NCI-H1092 (cell line): ENCODE data around the gene SLC11A1.

Source experiments
- DNase-seq: peaks from one replicate; lab custom pipeline; 2025; lab: John Stamatoyannopoulos, UW

SLC11A1 gene

DNA sequence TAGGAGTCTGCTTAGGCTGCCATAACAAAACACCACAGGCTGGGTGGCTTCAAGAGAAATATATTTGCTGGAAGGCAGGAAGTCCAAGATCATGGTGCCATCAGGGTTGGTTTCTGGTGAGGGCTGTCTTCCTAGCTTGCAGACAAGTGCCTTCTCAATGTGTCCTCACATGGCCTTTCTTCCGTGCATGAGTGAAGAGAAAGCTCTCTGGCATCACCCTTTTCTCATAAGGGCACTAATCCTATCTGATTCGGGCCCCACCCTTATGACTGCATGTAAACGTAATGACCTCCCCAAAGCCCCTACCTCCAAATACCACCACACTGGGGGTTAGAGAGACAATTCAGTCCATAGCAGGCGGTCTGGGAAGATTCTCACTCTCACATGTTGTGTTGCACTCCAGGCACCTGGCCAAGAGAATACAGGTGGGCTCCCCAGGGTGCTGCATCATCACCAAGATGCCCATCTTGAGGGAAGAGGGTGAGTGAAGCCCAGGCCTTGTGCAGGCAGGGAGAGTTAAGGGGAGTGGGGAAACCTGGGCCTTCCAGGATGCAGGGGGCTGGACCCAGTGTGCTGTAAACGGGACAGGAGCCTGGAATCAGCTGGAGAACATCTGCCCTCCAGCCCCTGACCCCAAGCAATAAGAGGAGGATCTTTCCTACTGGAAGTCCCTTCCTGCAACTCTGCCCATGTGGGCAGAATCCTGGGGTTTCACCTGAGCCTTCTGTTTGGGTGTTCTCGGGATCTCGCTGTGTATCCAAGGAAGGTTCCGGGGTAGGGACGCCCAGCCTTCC is 15.3 kb upstream of the SLC11A1 start:
- no peak for DNase-seq

DNA sequence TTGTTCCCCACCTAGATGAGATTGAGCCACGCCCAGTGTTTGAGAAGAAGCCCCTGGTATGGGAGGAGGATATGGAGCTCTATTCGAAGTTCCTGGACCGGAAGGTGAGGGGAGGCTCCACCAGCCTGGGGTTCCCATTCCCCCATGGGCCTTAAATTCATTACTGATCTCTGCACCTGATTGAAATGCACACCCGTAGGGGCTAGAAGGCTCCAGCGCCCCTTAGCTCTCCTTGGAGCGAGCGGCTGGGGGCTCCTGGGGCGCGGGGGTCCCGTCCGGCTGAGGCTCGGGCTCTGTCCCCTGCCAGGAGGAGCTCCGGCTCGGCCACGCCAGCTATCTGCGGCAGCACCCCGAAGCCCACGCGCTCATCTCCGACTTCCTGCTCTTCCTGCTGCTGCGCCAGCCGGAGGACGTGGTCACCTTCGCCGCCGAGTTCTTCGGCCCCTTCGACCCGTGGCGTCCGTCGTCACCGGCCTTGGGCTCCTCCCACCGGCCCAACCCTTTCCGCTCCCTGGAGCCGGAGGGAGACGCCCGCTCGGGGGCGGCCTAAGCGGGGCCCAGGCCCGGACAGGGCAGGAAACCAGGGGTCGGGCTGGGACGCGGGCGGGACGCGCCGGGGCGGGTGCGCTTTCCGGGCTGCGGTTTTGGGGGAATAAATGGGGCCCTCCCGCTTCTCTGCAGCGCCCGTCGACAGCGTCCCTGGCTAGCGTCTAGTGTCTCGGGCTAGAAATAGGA is 14.5 kb upstream of the SLC11A1 start:
- no peak for DNase-seq

DNA sequence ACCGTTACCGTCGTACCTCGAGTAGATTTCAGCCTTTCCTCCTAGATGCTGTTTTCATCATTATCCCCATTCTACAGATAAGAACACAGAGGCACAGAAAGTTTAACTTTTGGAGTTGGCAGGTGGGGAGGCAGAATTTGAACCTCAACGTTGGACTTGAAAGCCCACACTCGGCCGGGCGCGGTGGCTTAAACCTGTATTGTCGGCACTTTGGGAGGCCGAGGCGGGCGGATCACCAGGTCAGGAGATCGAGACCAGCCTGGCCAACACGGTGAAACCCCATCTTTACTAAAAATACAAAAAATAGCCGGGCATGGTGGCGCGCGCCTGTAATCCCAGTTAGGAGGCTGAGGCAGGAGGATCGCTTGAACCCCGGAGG is 13.9 kb upstream of the SLC11A1 start:
- no peak for DNase-seq

DNA sequence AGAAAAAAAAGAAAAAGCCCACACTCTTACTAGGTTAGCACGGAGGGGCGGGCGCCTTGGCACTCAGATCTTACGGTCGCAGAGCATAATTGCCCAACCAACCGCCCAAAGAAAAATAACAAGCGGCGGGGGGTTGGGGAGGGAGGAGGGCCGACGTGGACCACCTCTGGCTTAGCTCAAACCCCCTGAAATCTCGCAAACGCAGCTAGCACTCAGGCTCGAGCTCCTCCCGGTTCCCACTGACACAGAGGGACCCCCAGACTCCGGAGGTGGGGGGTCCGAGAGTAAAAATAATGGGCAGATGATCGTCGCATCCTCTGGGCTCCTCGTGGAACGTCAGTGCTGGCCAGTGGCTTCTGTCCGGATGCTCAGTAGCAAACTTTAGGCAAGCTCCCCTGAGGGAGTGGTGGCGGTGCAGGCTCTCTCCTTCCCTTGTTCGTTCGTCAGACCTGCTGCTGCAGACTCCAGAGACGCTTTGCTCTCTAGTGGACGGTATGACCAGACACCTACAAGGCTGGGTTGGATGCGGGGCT is 13.4 kb upstream of the SLC11A1 start:
- DNase-seq: peak; percentile 48

DNA sequence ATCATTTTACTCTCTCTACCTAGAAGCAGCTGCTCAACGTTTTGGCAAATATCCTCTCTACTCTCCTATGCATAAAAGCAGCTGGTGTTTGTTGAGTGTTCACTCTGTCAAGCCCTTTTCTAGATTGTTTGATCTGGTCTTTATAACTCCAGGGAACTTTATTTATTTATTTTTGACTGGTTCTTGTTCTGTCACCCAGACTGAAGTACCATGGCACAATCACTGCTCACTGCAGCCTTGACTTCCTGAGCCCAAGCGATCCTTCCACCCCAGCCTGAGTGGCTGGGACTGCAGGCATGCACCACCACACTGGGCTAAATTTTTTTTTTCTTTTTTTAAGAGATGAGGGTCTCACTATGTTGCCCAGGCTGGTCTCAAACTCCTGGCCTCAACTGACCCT is 12.7 kb upstream of the SLC11A1 start:
- peak; percentile 41 for DNase-seq

DNA sequence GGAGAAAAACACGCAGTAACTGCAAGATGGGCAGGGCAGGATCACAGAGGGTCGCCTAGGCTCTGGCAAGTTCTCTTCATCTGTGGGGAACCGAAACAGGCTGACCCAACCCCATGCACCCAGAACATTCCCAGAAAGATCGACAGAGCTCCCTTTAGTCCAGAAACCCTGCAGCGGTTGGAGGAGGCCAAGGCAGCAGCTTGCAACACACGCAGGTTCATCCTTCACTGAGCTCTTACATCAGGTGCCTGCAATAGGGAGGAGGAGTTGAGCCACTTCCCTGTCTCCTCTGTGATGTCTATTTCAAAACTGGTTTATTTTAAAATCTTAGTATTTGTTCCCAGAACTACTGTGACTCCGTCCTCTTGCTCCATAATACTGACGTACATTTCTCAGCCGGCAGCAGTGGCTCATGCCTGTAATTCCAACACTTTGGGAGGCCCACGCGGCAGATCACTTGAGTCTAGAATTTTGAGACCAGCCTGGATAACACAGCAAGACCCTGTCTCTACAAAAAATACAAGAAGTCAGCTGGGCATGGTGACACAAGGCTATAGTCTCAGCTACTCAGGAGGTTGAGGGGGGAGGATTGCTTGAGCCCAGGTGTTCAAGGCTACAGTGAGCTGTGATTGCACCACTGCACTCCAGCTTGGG is 11.5 kb upstream of the SLC11A1 start:
- DNase-seq: no peak

DNA sequence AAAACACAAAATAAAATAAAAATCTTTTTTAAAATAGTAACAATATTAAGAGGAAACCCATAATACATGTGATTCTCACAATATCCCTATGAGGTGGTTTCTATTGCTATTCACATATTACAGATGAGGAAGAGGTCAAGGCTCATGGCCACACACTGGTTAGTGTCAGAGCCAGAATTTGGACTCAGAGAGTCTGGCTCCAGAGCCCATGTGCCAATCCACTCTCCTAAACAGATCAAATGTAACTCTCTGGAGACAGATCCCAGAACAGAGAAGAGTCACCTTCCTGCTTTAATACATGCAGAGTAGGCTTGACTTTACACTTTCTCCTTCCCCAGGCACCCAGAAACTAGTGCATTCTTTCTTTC is 10.1 kb upstream of the SLC11A1 start:
- DNase-seq: no peak

DNA sequence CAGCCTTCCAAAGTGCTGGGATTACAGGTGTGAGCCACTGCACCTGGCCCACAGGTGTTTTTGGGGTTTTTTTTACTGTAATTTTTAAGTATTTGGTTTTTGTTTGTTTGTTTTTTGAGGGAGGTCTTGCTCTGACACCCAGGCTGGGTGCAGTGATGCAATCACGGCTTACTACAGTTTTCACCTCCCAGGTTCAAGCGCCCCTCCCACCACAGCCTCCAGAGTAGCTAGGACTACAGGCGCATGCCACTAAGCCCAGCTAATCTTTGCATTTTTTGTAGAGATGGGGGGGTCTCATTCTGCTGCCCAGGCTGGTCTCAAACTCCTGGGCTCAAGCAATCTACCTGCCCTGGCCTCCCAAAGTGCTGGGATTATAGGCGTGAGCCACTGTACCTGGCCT is 7.3 kb upstream of the SLC11A1 start:
- DNase-seq: no peak

DNA sequence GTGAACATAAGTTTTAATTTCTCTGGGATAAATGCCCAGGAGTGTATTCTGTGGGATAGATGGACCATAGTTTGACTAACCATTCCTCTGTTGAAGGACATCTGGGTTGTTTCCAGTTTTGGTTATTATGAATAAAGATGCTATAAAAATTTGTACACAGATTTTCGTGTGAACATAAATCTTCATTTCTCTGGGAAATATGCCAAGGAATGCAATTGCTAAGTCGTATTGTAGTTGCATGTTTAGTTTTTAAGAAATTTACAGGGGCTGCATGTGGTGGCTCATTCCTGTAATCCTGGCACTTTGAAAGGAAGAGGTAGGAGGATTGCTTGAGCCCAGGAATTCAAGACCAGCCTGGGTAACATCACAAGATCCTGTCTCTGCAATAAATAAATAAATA is 6.9 kb upstream of the SLC11A1 start:
- DNase-seq: no peak

DNA sequence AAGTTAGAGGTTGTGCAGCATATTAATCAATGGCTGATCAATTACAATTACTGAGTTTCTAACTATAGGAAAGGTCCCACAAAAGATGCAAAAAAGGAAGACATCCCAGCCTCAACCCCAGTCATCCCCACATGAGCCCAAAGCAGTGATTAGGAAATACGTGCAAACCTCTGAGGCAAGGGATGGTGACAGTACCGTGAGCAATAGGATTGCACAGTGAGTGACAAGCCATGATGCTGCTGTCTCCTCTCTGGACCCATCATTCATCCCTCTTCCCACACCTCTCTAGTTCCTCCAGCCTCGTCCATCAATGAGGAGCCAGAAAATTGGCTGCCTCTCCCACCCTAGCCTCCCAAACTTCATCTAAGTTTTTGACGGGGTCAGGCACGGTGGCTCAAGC is 4.0 kb upstream of the SLC11A1 start:
- no peak for DNase-seq

DNA sequence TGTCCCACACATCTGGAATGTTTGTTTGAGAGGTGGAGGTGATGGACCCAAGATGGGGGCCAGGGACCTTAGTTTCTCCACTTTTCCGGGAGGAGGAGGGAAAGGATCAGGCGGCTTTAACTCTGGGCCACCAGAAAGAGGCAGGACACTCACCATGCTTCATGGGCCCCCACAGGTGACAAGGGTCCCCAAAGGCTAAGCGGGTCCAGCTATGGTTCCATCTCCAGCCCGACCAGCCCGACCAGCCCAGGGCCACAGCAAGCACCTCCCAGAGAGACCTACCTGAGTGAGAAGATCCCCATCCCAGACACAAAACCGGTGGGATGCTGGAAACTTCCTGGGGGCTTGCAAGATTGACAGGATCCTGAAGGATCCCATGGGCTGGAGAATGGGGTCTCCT is 712 bp downstream of the SLC11A1 start:
- no peak for DNase-seq

DNA sequence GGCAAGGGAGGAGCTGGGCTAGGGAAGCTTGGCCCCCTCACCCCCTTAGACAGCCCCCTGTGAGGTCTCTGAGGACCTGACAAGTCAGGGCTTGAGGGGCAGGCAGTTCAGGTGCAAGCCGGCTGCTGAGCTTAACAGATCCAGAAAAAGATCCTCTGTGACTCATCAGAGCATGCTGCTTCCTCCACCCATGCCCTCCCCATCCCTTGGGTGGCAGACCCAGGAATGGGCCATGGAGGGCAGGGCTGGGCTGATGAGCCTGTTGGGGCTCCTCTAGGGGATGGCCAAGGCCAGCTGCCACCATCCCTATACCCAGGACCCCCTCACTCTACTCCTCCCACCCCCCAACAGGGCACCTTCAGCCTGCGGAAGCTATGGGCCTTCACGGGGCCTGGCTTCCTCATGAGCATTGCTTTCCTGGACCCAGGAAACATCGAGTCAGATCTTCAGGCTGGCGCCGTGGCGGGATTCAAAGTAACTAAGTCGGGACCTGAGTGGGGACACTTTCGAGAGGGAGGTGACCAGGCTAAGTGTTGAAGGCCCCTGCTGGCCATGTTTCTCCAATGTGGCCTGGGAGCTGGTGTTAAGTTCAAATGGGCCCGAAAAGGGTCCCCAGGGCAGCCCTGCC is 1.9 kb downstream of the SLC11A1 start:
- DNase-seq: no peak

DNA sequence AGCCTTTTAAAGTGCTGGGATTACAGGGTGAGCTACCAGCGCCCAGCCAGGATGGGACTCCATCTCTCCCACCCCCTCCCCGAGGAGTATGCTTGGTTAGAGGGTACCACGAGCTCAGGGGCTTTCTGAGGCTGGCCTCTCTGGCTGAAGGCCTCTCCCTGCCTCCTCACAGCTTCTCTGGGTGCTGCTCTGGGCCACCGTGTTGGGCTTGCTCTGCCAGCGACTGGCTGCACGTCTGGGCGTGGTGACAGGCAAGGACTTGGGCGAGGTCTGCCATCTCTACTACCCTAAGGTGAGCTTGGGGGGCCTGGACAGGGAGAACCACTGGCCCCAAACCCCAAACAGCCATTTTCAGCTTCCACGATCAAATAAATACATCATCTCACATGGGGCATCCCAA is 2.9 kb downstream of the SLC11A1 start:
- DNase-seq: no peak

DNA sequence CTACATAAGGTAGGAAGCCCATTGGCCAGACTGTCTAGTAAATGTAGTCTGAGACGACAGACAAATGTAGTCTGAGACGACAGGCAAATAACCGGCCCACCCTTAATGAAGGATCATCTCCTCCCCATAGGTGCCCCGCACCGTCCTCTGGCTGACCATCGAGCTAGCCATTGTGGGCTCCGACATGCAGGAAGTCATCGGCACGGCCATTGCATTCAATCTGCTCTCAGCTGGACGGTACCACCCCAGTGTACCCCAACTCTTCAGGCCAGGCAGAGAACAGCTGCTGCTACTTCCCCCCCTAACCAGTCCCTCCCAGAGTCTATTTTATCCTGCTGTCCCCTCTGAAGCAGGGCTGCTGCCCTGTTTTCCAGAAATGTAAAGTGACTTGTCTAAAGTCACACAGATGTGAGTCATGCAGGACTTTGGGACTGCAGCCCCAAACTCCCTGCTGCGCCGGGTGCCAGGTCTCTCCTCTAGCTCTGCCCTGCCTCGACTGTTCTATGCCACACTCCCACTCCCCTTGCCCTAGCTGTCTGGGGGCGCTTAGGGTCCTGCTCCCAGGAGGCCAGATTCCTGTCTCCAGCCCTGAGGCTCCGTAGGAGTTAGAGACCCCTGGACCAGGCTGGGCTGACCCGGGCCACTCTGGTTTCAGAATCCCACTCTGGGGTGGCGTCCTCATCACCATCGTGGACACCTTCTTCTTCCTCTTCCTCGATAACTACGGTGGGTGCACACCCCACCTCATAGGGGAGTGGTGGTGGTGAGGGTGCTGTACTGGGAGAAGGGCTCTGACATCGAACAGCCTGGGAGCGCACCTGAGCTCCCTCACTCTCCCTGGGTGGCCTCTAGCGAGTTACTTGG is 4.7 kb downstream of the SLC11A1 start:
- DNase-seq: no peak

DNA sequence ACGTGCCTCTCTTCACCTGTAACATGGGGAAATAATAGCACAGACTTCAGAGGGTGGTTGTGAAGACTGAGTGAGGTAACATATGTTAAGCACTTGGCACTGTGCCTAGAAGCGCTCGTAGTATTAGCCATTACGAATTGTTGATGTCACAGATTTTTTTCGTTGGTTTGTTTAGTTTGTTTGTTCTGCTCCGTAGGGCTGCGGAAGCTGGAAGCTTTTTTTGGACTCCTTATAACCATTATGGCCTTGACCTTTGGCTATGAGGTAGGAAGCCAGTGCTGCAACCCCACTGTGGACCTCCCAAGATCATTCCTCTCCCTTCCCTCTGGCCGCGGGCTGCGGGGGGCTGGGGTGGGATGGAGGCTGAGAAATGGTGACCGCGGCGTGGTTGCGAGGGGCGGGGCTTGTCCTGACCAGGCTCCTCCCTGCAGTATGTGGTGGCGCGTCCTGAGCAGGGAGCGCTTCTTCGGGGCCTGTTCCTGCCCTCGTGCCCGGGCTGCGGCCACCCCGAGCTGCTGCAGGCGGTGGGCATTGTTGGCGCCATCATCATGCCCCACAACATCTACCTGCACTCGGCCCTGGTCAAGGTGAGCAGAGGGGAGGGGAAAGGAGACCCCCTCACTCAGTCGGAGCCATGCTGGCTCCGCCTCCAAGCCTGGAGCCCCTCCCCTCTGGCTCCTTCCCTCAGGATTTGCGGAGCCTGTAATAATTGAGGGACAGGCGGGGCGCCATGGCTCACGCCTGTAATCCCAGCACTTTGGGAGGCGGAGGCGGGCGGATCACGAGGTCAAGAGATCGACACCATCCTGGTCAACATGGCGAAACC is 5.5 kb downstream of the SLC11A1 start:
- no peak for DNase-seq

DNA sequence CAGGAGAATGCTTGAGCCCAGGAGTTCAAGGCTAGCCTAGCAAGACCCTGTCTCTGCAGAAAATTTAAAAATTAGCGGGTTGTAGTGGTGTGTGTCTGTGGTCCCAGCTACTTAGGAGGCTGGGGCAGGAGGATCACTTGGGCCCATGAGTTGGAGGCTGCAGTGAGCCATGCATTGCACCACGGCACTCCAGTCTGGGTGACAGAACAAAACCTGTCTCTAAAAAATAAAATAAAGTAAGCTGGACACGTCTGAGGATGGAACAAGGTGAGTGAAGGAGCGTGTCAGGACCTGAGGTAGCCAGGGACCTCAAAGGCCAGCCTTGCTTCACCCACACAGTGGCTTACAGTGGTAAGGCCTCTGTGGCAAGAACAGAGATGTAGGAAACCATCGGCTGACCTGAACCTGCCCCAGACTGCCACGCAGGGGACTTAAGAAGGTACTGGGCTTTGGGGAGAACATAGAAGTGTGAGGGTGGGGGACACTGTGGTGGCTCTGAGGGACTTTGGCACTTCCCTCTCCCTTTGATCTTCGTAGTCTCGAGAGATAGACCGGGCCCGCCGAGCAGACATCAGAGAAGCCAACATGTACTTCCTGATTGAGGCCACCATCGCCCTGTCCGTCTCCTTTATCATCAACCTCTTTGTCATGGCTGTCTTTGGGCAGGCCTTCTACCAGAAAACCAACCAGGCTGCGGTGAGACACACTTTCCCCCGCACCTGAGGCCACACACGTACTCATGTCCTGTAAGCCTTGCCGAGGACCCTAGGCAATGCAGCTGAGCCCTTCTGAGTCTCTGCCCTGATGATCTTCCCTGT is 7.5 kb downstream of the SLC11A1 start:
- no peak for DNase-seq

DNA sequence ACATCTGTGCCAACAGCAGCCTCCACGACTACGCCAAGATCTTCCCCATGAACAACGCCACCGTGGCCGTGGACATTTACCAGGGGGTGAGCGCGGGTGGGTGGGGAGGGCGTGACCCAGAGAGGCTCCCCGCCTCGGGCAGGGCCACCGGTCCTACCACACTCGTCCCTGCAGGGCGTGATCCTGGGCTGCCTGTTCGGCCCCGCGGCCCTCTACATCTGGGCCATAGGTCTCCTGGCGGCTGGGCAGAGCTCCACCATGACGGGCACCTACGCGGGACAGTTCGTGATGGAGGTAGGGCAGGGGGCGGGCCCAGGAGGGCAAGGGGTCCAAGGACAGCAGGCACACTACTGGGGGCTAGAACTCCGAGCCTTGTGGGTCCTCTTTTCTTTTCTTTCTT is 9.1 kb downstream of the SLC11A1 start:
- DNase-seq: no peak

DNA sequence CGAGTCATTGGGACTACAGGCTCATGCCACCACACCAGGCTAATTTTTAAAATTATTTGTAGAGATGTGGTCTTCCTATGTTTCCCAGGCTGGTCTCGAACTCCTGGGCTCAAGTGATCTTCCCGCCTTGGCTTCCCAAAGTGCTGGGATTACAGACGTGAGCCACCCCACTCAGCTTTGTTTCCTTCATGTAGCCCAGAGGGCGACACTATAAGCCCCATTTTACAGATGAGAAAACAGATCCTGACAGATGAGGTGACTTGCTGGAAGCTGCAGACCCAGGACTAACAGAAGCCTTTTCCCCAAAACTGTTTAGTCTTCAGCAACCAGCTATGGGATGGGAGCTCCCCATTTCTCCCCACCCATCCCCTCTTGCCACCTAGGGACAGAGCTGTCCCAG is 10.4 kb downstream of the SLC11A1 start:
- no peak for DNase-seq

DNA sequence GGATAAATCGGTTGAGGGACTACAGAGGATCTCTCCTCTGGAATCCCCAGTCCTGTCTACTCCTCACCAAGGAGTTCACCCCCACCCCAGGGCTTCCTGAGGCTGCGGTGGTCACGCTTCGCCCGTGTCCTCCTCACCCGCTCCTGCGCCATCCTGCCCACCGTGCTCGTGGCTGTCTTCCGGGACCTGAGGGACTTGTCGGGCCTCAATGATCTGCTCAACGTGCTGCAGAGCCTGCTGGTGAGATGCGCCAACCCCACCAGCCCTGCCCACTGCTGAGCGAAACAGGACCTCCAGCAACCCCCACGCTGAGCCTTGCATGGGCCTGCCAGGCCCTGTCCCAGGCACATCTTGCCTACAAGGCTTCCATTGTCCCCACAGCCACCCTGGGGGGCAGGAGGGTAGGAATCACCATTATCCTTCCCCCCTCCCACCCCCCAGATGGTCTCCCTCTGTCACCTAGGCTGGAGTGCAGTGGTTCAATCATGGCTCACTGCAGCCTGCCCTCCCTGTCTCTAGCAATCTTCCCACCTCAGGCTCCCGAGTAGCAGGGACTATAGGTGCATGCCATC is 10.9 kb downstream of the SLC11A1 start:
- no peak for DNase-seq
